WTC11 (cell line): ENCODE results near the gene ADARB2. TPM values are rescaled to one million over a fixed set of nuclear protein-coding genes. Genes with fewer than 3 reads are reported as not detected.

Source experiments
- ATAC-seq: fragments of 200-7000 bp; cut with Tn5 transposase; 2 replicates; pipeline ENCODE4 v1.10.0; 2021; ENCODE audit warnings: mild to moderate bottlenecking, moderate library complexity
- CTCF ChIA-PET: fragments of 300-600 bp; sonication (Branson Sonifier 250); formaldehyde crosslinking; loops from one replicate; lab custom pipeline; 2021; ENCODE audit warnings: antibody characterized with exemption; lab: Charles Lee
- POLR2A ChIA-PET: fragments of 350-600 bp; sonication (Branson Sonifier 250); formaldehyde crosslinking; loops from one replicate; lab custom pipeline; 2021; ENCODE audit warnings: antibody characterized with exemption; lab: Charles Lee
- DNase-seq: peaks from one replicate; pipeline ENCODE4 v3.0.0; 2021; ENCODE audit warnings: low spot score
- H3K27ac Mint-ChIP-seq: 2 replicates; pipeline ENCODE4 v1.8.0; 2021; ENCODE audit warnings: mixed read lengths
- H3K27me3 Mint-ChIP-seq: 2 replicates; pipeline ENCODE4 v1.8.0; 2021; ENCODE audit warnings: low read depth, mild to moderate bottlenecking, moderate library complexity, mixed read lengths
- H3K36me3 Mint-ChIP-seq: 2 replicates; pipeline ENCODE4 v1.8.0; 2021; ENCODE audit warnings: mixed read lengths
- H3K4me1 Mint-ChIP-seq: 2 replicates; pipeline ENCODE4 v1.8.0; 2022; ENCODE audit warnings: mixed read lengths
- H3K4me3 Mint-ChIP-seq: 2 replicates; pipeline ENCODE4 v1.8.0; 2021; ENCODE audit warnings: mild to moderate bottlenecking, moderate library complexity, mixed read lengths
- H3K9me3 Mint-ChIP-seq: 2 replicates; pipeline ENCODE4 v1.8.0; 2021; ENCODE audit warnings: mixed read lengths
- AFF4 ChIP-seq: sonication (generic); formaldehyde crosslinking; IDR thresholded peaks from 2 replicates; pipeline ENCODE4 v1.8.1; 2023; ENCODE audit warnings: mild to moderate bottlenecking, missing genetic modification reagents, borderline replicate concordance
- CBFB ChIP-seq: sonication (generic); formaldehyde crosslinking; IDR thresholded peaks from 2 replicates; pipeline ENCODE4 v1.8.1; 2022; ENCODE audit warnings: mild to moderate bottlenecking, low read depth, missing genetic modification reagents
- KAT7 ChIP-seq: sonication (generic); formaldehyde crosslinking; IDR thresholded peaks from 2 replicates; pipeline ENCODE4 v1.8.1; 2023; ENCODE audit warnings: missing genetic modification reagents, mild to moderate bottlenecking, borderline replicate concordance
- NFE2L1 ChIP-seq: sonication (generic); formaldehyde crosslinking; IDR thresholded peaks from 2 replicates; pipeline ENCODE4 v1.8.1; 2023; ENCODE audit warnings: missing genetic modification reagents
- NR1H2 ChIP-seq: sonication (generic); formaldehyde crosslinking; IDR thresholded peaks from 2 replicates; pipeline ENCODE4 v1.9.0; 2021; ENCODE audit warnings: mild to moderate bottlenecking, moderate library complexity, missing genetic modification reagents
- OVOL2 ChIP-seq: fragments of 250-450 bp; sonication (Bioruptor Pico); IDR thresholded peaks from 2 replicates; pipeline ENCODE4 v1.9.0; 2021; ENCODE audit warnings: mild to moderate bottlenecking, borderline replicate concordance
- PRRX2 ChIP-seq: fragments of 250-450 bp; sonication (Bioruptor Pico); IDR thresholded peaks from 2 replicates; pipeline ENCODE4 v1.8.0; 2021; ENCODE audit warnings: mild to moderate bottlenecking
- RELA ChIP-seq: sonication (generic); formaldehyde crosslinking; IDR thresholded peaks from 2 replicates; pipeline ENCODE4 v1.8.1; 2022; ENCODE audit warnings: missing genetic modification reagents, mild to moderate bottlenecking, borderline replicate concordance
- SP1 ChIP-seq: sonication (generic); formaldehyde crosslinking; conservative IDR thresholded peaks from 2 replicates; pipeline ENCODE4 v1.8.1; 2022; ENCODE audit warnings: missing genetic modification reagents
- TEAD1 ChIP-seq: sonication (generic); formaldehyde crosslinking; IDR thresholded peaks from 2 replicates; pipeline ENCODE4 v1.8.0; 2022; ENCODE audit warnings: mild to moderate bottlenecking, missing genetic modification reagents
- ZBTB21 ChIP-seq: sonication (generic); formaldehyde crosslinking; IDR thresholded peaks from 2 replicates; pipeline ENCODE4 v1.8.1; 2023; ENCODE audit warnings: mild to moderate bottlenecking, missing genetic modification reagents, borderline replicate concordance
- ZNF232 ChIP-seq: sonication (generic); formaldehyde crosslinking; IDR thresholded peaks from 2 replicates; pipeline ENCODE4 v1.8.0; 2022; ENCODE audit warnings: mild to moderate bottlenecking, missing genetic modification reagents
- ZNF263 ChIP-seq: sonication (generic); formaldehyde crosslinking; IDR thresholded peaks from 2 replicates; pipeline ENCODE4 v1.8.1; 2022; ENCODE audit warnings: low read depth, mild to moderate bottlenecking, moderate library complexity, missing genetic modification reagents
- ZNF317 ChIP-seq: sonication (generic); formaldehyde crosslinking; IDR thresholded peaks from 2 replicates; pipeline ENCODE4 v1.8.1; 2023; ENCODE audit warnings: low read depth, mild to moderate bottlenecking, moderate library complexity, missing genetic modification reagents, borderline replicate concordance
- ZNF416 ChIP-seq: fragments of 250-450 bp; sonication (Bioruptor Pico); IDR thresholded peaks from 2 replicates; pipeline ENCODE4 v1.9.0; 2021; ENCODE audit warnings: mild to moderate bottlenecking, inconsistent platforms
- ZNF423 ChIP-seq: fragments of 250-450 bp; sonication (Bioruptor Pico); IDR thresholded peaks from 2 replicates; pipeline ENCODE4 v2.1.2; 2022; ENCODE audit warnings: mild to moderate bottlenecking, moderate library complexity
- ZNF425 ChIP-seq: fragments of 250-450 bp; sonication (Bioruptor Pico); conservative IDR thresholded peaks from 2 replicates; pipeline ENCODE4 v1.9.0; 2021; ENCODE audit warnings: mild to moderate bottlenecking
- total RNA-seq: library from RNA; stranded (reverse); gene quantifications from 3 replicates; pipeline ENCODE4 v1.2.3, GENCODE V29; 2021
- TF ChIP-seq, protein P1 (sequence below): fragments of 200-600 bp; IDR thresholded peaks from 2 replicates; pipeline ENCODE4 v1.8.0; 2022; ENCODE audit warnings: antibody characterized with exemption
- TF ChIP-seq, protein P2 (sequence below): sonication (generic); formaldehyde crosslinking; IDR thresholded peaks from 2 replicates; pipeline ENCODE4 v1.8.1; 2022; ENCODE audit warnings: missing genetic modification reagents, borderline replicate concordance
- TF ChIP-seq, protein P3 (sequence below): sonication (generic); formaldehyde crosslinking; IDR thresholded peaks from 2 replicates; pipeline ENCODE4 v1.8.0; 2023; ENCODE audit warnings: missing genetic modification reagents, mild to moderate bottlenecking, borderline replicate concordance
- TF ChIP-seq, protein P4 (sequence below): fragments of 250-450 bp; sonication (Bioruptor Pico); IDR thresholded peaks from 2 replicates; pipeline ENCODE4 v1.8.0; 2021; ENCODE audit warnings: mild to moderate bottlenecking

ADARB2 gene
- total RNA-seq, 1 experiment from 2014 or later, result 3.7 TPM

DNA sequence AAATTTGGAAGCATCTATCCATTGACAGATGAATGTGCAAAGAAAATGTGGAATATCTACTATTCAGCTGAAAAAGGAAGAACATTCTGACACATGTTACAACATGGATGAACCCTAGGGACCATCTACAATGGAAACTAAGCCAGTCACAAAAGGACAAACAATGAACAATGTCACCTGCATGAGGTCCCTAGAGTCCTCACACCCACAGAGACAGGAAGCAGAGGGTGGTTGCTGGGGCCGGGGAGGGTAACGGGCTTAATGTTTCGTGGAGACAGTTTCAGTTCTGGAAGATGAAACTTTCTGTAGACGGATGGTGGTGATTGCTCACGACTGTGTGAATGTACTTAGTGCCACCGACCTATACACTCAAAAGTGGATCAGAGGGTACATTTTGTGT, 282.9 kb downstream of the ADARB2 start:
- peaks cover 6% of the 10 kb centered on the region for H3K4me1 Mint-ChIP-seq
- H3K36me3 Mint-ChIP-seq, result peaks cover 5% of the 10 kb centered on the region
- TF ChIP-seq, protein P1, sequence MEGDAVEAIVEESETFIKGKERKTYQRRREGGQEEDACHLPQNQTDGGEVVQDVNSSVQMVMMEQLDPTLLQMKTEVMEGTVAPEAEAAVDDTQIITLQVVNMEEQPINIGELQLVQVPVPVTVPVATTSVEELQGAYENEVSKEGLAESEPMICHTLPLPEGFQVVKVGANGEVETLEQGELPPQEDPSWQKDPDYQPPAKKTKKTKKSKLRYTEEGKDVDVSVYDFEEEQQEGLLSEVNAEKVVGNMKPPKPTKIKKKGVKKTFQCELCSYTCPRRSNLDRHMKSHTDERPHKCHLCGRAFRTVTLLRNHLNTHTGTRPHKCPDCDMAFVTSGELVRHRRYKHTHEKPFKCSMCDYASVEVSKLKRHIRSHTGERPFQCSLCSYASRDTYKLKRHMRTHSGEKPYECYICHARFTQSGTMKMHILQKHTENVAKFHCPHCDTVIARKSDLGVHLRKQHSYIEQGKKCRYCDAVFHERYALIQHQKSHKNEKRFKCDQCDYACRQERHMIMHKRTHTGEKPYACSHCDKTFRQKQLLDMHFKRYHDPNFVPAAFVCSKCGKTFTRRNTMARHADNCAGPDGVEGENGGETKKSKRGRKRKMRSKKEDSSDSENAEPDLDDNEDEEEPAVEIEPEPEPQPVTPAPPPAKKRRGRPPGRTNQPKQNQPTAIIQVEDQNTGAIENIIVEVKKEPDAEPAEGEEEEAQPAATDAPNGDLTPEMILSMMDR, result no peak
- TF ChIP-seq, protein P2, sequence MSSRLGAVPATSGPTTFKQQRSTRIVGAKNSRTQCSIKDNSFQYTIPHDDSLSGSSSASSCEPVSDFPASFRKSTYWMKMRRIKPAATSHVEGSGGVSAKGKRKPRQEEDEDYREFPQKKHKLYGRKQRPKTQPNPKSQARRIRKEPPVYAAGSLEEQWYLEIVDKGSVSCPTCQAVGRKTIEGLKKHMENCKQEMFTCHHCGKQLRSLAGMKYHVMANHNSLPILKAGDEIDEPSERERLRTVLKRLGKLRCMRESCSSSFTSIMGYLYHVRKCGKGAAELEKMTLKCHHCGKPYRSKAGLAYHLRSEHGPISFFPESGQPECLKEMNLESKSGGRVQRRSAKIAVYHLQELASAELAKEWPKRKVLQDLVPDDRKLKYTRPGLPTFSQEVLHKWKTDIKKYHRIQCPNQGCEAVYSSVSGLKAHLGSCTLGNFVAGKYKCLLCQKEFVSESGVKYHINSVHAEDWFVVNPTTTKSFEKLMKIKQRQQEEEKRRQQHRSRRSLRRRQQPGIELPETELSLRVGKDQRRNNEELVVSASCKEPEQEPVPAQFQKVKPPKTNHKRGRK (CRISPR knock-in tag), result no peak
- TF ChIP-seq OVOL2 (CRISPR knock-in tag) (no peak), PRRX2 (CRISPR knock-in tag) (no peak), ZBTB21 (CRISPR knock-in tag) (no peak), AFF4 (CRISPR knock-in tag) (no peak), NR1H2 (CRISPR knock-in tag) (no peak)
- TF ChIP-seq, all 79 proteins: peak for 0
- peaks cover 21% of the 10 kb centered on the region for H3K9me3 Mint-ChIP-seq
- H3K27me3 Mint-ChIP-seq, result peaks cover 3% of the 10 kb centered on the region
- ATAC-seq (no peak), DNase-seq (no peak)
- ChIA-PET POLR2A (no interaction called here), CTCF (no interaction called here)
- H3K4me3 Mint-ChIP-seq, result no peak overlapping the region
- no peak overlapping the region for H3K27ac Mint-ChIP-seq

DNA sequence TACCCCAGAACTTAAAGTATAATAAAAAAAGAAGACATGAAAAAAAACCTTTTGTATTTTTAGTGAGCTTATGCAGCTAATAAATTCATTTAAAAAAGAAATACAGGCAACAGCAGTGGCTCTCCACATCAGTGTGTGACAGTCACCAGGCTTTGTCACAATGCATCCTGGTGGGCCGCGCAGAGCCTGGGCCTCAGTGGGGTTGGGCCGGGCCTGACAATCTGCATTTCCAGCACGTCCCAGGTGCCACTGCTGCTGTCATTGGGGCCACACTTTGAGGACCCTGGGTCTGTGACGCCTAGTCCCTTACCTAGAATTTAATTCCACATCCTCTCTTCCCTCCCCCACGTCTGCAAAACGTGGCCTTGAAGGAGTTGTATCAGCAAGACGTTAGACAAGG, 284.5 kb downstream of the ADARB2 start:
- ChIA-PET POLR2A (no interaction called here), CTCF (no interaction called here)
- Mint-ChIP-seq H3K4me3 (no peak overlapping the region), H3K9me3 (peaks cover 21% of the 10 kb centered on the region), H3K36me3 (peaks cover 5% of the 10 kb centered on the region), H3K4me1 (peaks cover 22% of the 10 kb centered on the region), H3K27me3 (peaks cover 3% of the 10 kb centered on the region), H3K27ac (no peak overlapping the region)
- ATAC-seq (no peak), DNase-seq (no peak)
- no peak for TF ChIP-seq ZNF317
- TF ChIP-seq, protein P3, sequence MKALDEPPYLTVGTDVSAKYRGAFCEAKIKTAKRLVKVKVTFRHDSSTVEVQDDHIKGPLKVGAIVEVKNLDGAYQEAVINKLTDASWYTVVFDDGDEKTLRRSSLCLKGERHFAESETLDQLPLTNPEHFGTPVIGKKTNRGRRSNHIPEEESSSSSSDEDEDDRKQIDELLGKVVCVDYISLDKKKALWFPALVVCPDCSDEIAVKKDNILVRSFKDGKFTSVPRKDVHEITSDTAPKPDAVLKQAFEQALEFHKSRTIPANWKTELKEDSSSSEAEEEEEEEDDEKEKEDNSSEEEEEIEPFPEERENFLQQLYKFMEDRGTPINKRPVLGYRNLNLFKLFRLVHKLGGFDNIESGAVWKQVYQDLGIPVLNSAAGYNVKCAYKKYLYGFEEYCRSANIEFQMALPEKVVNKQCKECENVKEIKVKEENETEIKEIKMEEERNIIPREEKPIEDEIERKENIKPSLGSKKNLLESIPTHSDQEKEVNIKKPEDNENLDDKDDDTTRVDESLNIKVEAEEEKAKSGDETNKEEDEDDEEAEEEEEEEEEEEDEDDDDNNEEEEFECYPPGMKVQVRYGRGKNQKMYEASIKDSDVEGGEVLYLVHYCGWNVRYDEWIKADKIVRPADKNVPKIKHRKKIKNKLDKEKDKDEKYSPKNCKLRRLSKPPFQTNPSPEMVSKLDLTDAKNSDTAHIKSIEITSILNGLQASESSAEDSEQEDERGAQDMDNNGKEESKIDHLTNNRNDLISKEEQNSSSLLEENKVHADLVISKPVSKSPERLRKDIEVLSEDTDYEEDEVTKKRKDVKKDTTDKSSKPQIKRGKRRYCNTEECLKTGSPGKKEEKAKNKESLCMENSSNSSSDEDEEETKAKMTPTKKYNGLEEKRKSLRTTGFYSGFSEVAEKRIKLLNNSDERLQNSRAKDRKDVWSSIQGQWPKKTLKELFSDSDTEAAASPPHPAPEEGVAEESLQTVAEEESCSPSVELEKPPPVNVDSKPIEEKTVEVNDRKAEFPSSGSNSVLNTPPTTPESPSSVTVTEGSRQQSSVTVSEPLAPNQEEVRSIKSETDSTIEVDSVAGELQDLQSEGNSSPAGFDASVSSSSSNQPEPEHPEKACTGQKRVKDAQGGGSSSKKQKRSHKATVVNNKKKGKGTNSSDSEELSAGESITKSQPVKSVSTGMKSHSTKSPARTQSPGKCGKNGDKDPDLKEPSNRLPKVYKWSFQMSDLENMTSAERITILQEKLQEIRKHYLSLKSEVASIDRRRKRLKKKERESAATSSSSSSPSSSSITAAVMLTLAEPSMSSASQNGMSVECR (CRISPR knock-in tag), result no peak
- no peak for TF ChIP-seq NFE2L1 (CRISPR knock-in tag)
- no peak for TF ChIP-seq SP1 (CRISPR knock-in tag)
- TF ChIP-seq, protein P4, sequence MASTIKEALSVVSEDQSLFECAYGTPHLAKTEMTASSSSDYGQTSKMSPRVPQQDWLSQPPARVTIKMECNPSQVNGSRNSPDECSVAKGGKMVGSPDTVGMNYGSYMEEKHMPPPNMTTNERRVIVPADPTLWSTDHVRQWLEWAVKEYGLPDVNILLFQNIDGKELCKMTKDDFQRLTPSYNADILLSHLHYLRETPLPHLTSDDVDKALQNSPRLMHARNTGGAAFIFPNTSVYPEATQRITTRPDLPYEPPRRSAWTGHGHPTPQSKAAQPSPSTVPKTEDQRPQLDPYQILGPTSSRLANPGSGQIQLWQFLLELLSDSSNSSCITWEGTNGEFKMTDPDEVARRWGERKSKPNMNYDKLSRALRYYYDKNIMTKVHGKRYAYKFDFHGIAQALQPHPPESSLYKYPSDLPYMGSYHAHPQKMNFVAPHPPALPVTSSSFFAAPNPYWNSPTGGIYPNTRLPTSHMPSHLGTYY (CRISPR knock-in tag), result no peak
- TF ChIP-seq CBFB, result no peak
- no peak for TF ChIP-seq TEAD1
- TF ChIP-seq ZNF425 (CRISPR knock-in tag), result no peak
- TF ChIP-seq ZNF423 (CRISPR knock-in tag), result no peak
- TF ChIP-seq ZNF263 (CRISPR knock-in tag), result no peak
- TF ChIP-seq RELA (CRISPR knock-in tag), result no peak
- no peak for TF ChIP-seq ZNF232
- no peak for TF ChIP-seq KAT7
- no peak for TF ChIP-seq ZNF416 (CRISPR knock-in tag)
